Gastrocnemius medialis (tissue), 4 donors: ENCODE data around the gene ADCY5.

ENCODE experiments used
- CTCF ChIP-seq, 5 experiments: fragments of 450-650 bp in 3 of 5; fragments of 200-600 bp in 2 of 5; sonication (generic) in 2 of 5; IDR thresholded peaks in 4 of 5; conservative IDR thresholded peaks in 1 of 5; 1 replicate in 4 of 5; 2 replicates in 1 of 5; pipeline ENCODE4 v1.5.1; 2016 to 2019; ENCODE audit warnings: antibody characterized with exemption in 5 of 5, mild to moderate bottlenecking in 3 of 5, moderate library complexity in 3 of 5
- POLR2A ChIP-seq, 2 donors: fragments of 450-650 bp; IDR thresholded peaks; one replicate each; pipeline ENCODE4 v1.6.1; 2017; ENCODE audit warnings: antibody characterized with exemption in 2 of 2, mild to moderate bottlenecking in 2 of 2, moderate library complexity in 2 of 2

GRCh38 chr3:123285931-123286307, 163.0 kb downstream of the ADCY5 start:
- no peak for TF ChIP-seq CTCF (IDR thresholded peaks at IDR 0.05 in 4 of 5, conservative IDR thresholded peaks at IDR 0.05 in 1 of 5)
- TF ChIP-seq POLR2A (IDR thresholded peaks at IDR 0.05), result no peak
